ENCODE data around the gene GPN2.
A peak's percentile ranks its signal among the peaks of the same experiment; 100 is the strongest.

The GPN2 gene

GRCh38 chr1:26910343-26911160, 20.5 kb upstream of the GPN2 start:
- no peaks in the 10 kb centered on the region for H3K27me3 ChIP-seq (ENCODE audit: insufficient read depth, low read depth, severe bottlenecking)
- H3K4me3 ChIP-seq (ENCODE audit: low read depth, low read length) = no peak overlapping the region
- H3K9me3 ChIP-seq (ENCODE audit: severe bottlenecking) = no peaks in the 10 kb centered on the region
- no peak for DNase-seq
- TF ChIP-seq CTCF (IDR thresholded peaks at IDR 0.05; ENCODE audit: low read depth, low read length) = no peak
- no peak overlapping the region for H3K27ac ChIP-seq
- H3K36me3 ChIP-seq = no peaks in the 10 kb centered on the region

GRCh38 chr1:26909951-26910342, 19.9 kb upstream of the GPN2 start:
- Histone ChIP-seq H3K27me3 (ENCODE audit: insufficient read depth, low read depth, severe bottlenecking) (no peaks in the 10 kb centered on the region), H3K27ac (no peak overlapping the region), H3K4me3 (ENCODE audit: low read depth, low read length) (no peak overlapping the region), H3K36me3 (no peaks in the 10 kb centered on the region), H3K9me3 (ENCODE audit: severe bottlenecking) (no peaks in the 10 kb centered on the region)
- DNase-seq = no peak
- no peak for TF ChIP-seq CTCF (IDR thresholded peaks at IDR 0.05; ENCODE audit: low read depth, low read length)

- Histone ChIP-seq H3K9me3 (ENCODE audit: severe bottlenecking) (no peaks in the 10 kb centered on the region), H3K4me3 (ENCODE audit: low read depth, low read length) (no peak overlapping the region), H3K27me3 (ENCODE audit: insufficient read depth, low read depth, severe bottlenecking) (no peaks in the 10 kb centered on the region), H3K27ac (no peak overlapping the region), H3K36me3 (no peaks in the 10 kb centered on the region)
- TF ChIP-seq CTCF (IDR thresholded peaks at IDR 0.05; ENCODE audit: low read depth, low read length) = no peak
- DNase-seq = no peak
Observed at GRCh38 chr1:26907071-26907917, 17.2 kb upstream of the GPN2 start.

- Histone ChIP-seq H3K36me3 (peaks cover 24% of the 10 kb centered on the region), H3K9me3 (ENCODE audit: severe bottlenecking) (no peaks in the 10 kb centered on the region), H3K4me3 (ENCODE audit: low read depth, low read length) (peak overlapping the region; percentile 95), H3K27ac (peak overlapping the region; percentile 86), H3K27me3 (ENCODE audit: insufficient read depth, low read depth, severe bottlenecking) (no peaks in the 10 kb centered on the region)
- TF ChIP-seq CTCF (IDR thresholded peaks at IDR 0.05; ENCODE audit: low read depth, low read length) = no peak
- DNase-seq = no peak
Observed at GRCh38 chr1:26900815-26901511, 10.9 kb upstream of the GPN2 start.

GRCh38 chr1:26900001-26900814, 10.1 kb upstream of the GPN2 start, which contains the start of gene GPATCH3:
Gene GPATCH3, minus strand, starts transcription at chr1:26900467. Its CDS starts 25 bp downstream, at chr1:26900442.
- Histone ChIP-seq H3K36me3 (peaks cover 28% of the 10 kb centered on the region), H3K27ac (peak within 1 kb of the TSS; percentile 86), H3K4me3 (ENCODE audit: low read depth, low read length) (peak within 1 kb of the TSS; percentile 95), H3K9me3 (ENCODE audit: severe bottlenecking) (no peaks in the 10 kb centered on the region), H3K27me3 (ENCODE audit: insufficient read depth, low read depth, severe bottlenecking) (no peaks in the 10 kb centered on the region)
- no peak for TF ChIP-seq CTCF (IDR thresholded peaks at IDR 0.05; ENCODE audit: low read depth, low read length)
- DNase-seq = peak; percentile 92
